ENCODE measurements around the gene EML4. TPM values are rescaled to one million over a fixed set of nuclear protein-coding genes. Genes with fewer than 3 reads are reported as not detected.

The EML4 gene
- total RNA-seq, 4 donors from 2014 or later = 3.0 to 5.0 (median 4.6) TPM

GRCh38 chr2:42312106-42312505 lies 143.0 kb downstream of the EML4 start:
- H3K9me3 ChIP-seq = no peaks in the 10 kb centered on the region
- ATAC-seq (no peak), DNase-seq (no peak)
- no peak overlapping the region for H3K27ac ChIP-seq
- H3K4me3 ChIP-seq = no peak overlapping the region
- H3K36me3 ChIP-seq = peaks cover 0 to 3% of the 10 kb centered on the region in 2 donors
- no peaks in the 10 kb centered on the region for H3K4me1 ChIP-seq
- intact Hi-C loops (cut with DNase I; ENCODE audit: low total_unique reads) = no loop called here
- TF ChIP-seq POLR2A (IDR thresholded peaks at IDR 0.05) = no peak
- TF ChIP-seq CTCF (IDR thresholded peaks at IDR 0.05 in 4 of 5, conservative IDR thresholded peaks at IDR 0.05 in 1 of 5) = no peak
- no peaks in the 10 kb centered on the region for H3K27me3 ChIP-seq
- in situ Hi-C loops (cut with MboI; ENCODE audit: low sequenced_read_pairs in 4 of 4) = no loop called here

- Histone ChIP-seq H3K27ac (no peak overlapping the region), H3K27me3 (no peaks in the 10 kb centered on the region), H3K36me3 (peaks cover 0 to 4% of the 10 kb centered on the region in 2 donors), H3K9me3 (no peaks in the 10 kb centered on the region), H3K4me1 (no peaks in the 10 kb centered on the region), H3K4me3 (no peak overlapping the region)
- intact Hi-C loops (cut with DNase I; ENCODE audit: low total_unique reads) (no loop called here), in situ Hi-C loops (cut with MboI; ENCODE audit: low sequenced_read_pairs in 4 of 4) (no loop called here)
- ATAC-seq (no peak), DNase-seq (no peak)
- TF ChIP-seq CTCF (IDR thresholded peaks at IDR 0.05 in 4 of 5, conservative IDR thresholded peaks at IDR 0.05 in 1 of 5) (no peak), POLR2A (IDR thresholded peaks at IDR 0.05) (no peak)
Observed at GRCh38 chr2:42314892-42315468, 145.8 kb downstream of the EML4 start.

GRCh38 chr2:42315844-42316470 lies 146.8 kb downstream of the EML4 start:
- DNase-seq (no peak), ATAC-seq (no peak)
- Histone ChIP-seq H3K9me3 (no peaks in the 10 kb centered on the region), H3K4me3 (no peak overlapping the region), H3K36me3 (peaks cover 0 to 4% of the 10 kb centered on the region in 2 donors), H3K27ac (no peak overlapping the region), H3K4me1 (no peaks in the 10 kb centered on the region), H3K27me3 (no peaks in the 10 kb centered on the region)
- TF ChIP-seq CTCF (IDR thresholded peaks at IDR 0.05 in 4 of 5, conservative IDR thresholded peaks at IDR 0.05 in 1 of 5) (no peak), POLR2A (IDR thresholded peaks at IDR 0.05) (no peak)
- in situ Hi-C loops (cut with MboI; ENCODE audit: low sequenced_read_pairs in 4 of 4) (no loop called here), intact Hi-C loops (cut with DNase I; ENCODE audit: low total_unique reads) (no loop called here)

- ATAC-seq (no peak), DNase-seq (no peak)
- in situ Hi-C loops (cut with MboI; ENCODE audit: low sequenced_read_pairs in 4 of 4) = no loop called here
- Histone ChIP-seq H3K27me3 (no peaks in the 10 kb centered on the region), H3K9me3 (no peaks in the 10 kb centered on the region), H3K27ac (no peak overlapping the region), H3K4me3 (no peak overlapping the region), H3K4me1 (no peaks in the 10 kb centered on the region), H3K36me3 (peaks cover 0 to 4% of the 10 kb centered on the region in 2 donors)
- intact Hi-C loops (cut with DNase I; ENCODE audit: low total_unique reads) = no loop called here
- TF ChIP-seq CTCF (IDR thresholded peaks at IDR 0.05 in 4 of 5, conservative IDR thresholded peaks at IDR 0.05 in 1 of 5) (no peak), POLR2A (IDR thresholded peaks at IDR 0.05) (no peak)
Observed at GRCh38 chr2:42316910-42317309, 147.8 kb downstream of the EML4 start.

Data from gastrocnemius medialis (tissue), 4 donors.